ENCODE measurements around the gene MYLK2.

GRCh38 chr20:31841928-31842327, 22.8 kb downstream of the MYLK2 start:
- TF ChIP-seq EP300 (IDR thresholded peaks at IDR 0.05), result no peak
- no peak for TF ChIP-seq CTCF (IDR thresholded peaks at IDR 0.05)

Data from sigmoid colon (tissue), 4 donors.